Activated CD4-positive, alpha-beta T cell treated with anti-CD3 and anti-CD28 coated beads for 24 hours (primary cell): ENCODE results near the gene PATZ1.
A peak's percentile ranks its signal among the peaks of the same experiment; 100 is the strongest.
"Not testable (repeated sequence)": the region's sequence is repeated elsewhere in the genome, so short reads cannot be mapped to it uniquely, and the experiment has no call there.

Experiments
- DNase-seq, 2 donors: peaks; one replicate each; pipeline ENCODE4 v3.0.0-alpha.2; 2020; ENCODE audit warnings: low read depth in 2 of 2

PATZ1 gene

GRCh38 chr22:31343235-31344191 lies 2.6 kb downstream of the PATZ1 start:
- DNase-seq = peak in 1 of 2 donors; percentile 29

- DNase-seq = no peak
Observed at GRCh38 chr22:31342389-31343140, 3.6 kb downstream of the PATZ1 start.

DNA sequence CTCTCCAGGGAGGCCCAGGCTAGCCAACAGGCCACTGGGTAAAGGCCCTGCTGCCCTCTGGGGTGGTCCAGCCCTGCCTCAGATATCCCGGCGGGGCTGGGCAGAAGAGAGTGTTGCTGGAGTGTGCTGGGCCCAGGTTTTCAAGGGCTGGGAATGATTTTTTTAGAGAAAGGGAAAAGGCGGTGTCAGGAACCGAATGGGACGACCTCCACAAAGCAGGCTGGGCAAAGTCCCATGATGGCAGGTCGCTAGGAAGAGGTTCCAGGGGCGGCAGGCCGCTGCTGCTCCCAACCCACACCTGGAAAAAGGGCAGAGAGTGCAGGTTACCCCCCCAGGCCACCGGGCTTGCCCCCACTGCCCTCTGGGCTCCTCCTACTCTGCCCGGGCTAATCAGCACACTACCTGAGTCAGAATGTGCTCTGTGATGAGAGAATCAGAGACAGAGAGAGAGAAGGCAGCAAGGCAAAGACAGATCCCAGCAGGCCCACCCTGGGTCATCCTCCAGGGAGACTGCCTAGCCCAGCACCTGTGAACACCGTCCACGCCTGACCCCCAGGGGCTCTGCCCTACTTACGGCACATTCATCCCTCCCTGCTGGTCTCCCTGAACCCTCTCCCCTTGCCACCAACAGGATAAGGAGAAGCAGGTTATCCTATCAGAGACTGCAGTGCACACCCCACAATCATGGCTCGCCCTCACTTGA lies 4.6 kb downstream of the PATZ1 start:
- no peak for DNase-seq

DNA sequence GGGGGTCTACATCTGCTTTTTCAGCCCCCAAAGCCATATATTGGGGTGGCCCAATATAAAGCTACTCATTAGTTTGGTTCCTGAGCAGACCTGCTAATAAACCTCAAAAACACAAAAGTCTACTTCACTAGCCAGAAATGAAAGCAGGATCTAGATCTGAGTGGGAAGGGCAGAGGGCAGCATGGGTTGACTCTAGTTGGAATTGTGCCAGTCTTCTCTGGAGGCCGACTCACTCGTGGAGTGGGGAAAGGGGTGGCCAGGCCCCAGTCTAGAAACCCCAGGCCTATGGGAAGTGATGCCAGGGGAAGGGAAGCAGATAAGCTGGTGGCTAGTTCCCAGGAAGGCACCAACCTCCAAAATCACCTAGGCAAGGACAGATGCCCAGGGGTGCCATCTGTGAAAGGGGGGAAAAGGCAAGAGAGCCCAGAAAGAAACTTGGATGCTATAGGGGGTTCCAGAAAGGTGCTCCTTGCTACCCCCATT lies 5.3 kb downstream of the PATZ1 start:
- no peak for DNase-seq

- no peak for DNase-seq
Observed at GRCh38 chr22:31340360-31340759, 5.8 kb downstream of the PATZ1 start.

DNA sequence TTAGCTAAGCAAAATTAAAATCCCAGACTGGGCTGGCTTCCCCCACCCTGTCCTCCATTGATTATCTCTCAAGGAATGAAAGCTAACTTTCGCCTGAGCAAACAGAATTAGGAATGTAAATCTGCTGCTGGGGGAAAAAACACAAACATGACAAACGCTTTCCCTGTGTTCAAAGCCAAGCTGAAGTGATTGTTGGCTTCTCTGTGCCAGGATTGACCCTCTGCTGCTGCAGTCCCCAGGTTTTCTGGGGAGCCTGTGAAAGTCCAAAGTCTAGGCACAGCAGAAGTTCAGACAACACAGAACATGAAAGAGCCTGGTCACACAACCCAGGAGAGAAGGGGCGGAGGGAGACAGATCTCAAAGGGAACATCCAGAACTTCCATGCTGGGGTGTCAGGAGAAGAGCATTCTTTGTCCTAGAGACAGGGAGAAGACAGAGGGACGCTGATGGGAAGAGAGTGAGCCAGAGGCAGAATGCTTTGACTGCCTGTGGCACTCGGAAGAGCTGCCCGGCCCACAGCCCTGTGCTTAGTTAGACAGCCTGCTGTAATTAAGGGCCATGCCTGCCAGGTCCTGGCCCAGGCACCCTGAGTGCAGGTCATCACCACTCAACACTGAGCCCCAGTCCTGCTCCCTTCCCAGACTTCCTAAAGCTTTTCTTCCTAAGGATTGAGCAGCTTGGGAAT lies 6.9 kb downstream of the PATZ1 start:
- no peak for DNase-seq

GRCh38 chr22:31337178-31337577 lies 9.0 kb downstream of the PATZ1 start:
- no peak for DNase-seq

DNA sequence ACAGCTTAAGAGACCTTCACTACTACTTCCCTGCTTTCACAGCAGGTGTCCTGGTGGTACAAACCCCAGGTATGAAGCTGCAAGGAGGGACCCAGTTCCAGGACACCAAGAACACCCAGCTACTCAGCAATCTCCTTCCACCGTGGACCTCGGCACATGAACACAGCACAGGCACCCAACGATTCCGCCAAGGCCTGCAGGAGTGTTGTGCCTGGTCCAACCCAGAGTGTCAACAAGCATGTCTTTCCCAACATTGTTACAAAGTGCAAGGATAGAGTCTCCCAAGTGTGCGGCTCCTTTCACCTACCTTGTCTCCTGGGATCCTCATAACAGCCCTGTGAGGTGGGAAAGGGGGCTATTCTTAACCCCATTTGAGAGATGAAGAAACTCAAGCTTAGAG lies 11.8 kb downstream of the PATZ1 start:
- DNase-seq = no peak

GRCh38 chr22:31333641-31334040 lies 12.5 kb downstream of the PATZ1 start:
- no peak for DNase-seq

DNA sequence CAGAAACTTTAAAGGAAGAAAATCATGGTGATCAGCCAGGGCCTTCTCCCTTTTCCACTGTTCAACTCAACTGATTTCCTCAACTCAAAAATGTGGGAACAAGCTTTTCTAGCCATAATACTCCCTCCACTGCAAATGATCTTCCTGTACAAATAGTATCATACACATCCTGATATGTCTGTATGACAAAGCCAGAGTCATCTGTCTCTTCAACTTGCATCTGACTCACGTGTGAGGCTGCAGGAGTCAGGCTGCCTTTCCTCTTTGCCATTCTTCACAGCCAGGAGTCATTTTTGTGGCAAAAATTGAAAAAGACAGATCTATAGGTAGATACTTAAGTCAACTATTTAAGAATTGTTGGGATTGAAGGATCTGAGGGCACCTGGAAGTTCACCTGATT lies 13.3 kb downstream of the PATZ1 start:
- DNase-seq = no peak

DNA sequence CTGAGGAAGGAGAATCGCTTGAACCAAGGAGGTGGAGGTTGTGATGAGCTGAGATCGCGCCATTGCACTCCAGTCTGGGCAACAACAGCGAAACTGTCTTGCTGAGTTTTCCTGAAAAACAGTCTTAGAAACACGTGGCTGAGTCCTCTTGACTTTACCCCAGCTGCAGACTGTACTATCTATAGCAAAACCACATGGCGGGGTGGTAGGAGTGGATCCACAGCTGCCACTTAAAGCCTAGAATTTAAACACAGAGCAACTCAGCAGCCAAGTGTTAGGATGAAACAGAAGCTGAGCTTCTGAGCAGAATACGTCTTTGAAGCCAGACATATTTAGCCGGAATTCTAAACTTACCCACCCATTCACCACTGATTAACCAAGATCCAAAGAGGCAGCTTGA lies 14.1 kb downstream of the PATZ1 start:
- DNase-seq = no peak

DNA sequence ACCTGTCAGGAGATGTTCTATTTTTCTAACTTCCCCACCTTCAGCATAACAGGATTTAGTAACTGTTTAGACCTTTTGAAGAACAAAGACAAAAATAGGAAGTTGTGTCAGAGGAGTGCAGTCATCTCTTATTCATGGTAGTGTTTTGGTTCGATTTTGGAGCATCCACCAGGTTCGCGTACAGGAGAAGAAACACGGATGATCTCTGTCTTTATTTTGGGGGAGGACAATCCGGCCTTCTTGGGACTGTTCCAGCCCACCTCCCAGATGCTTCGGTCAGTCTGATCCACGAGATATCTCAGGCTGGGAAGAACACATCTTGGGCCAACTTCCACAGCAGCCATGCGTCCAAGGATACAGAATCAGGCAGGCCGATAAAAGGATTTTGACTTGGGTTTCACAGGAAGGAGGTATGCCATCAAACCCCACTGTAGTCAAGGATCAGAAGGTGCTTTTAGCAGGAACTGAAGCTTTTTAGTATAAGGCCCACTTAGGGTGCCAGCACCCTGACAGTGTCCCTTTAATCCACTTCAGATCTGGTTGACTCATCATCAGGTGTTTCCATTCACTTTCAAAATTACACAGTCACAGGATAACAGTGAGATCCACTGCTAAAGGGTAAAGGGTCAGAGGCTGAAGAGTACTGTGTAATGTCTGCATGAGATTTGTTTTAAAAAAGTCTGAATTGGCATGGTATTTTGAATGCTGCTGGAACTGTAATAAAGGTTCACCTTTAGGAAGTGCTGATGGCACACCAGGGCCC lies 16.5 kb downstream of the PATZ1 start:
- DNase-seq = no peak

DNA sequence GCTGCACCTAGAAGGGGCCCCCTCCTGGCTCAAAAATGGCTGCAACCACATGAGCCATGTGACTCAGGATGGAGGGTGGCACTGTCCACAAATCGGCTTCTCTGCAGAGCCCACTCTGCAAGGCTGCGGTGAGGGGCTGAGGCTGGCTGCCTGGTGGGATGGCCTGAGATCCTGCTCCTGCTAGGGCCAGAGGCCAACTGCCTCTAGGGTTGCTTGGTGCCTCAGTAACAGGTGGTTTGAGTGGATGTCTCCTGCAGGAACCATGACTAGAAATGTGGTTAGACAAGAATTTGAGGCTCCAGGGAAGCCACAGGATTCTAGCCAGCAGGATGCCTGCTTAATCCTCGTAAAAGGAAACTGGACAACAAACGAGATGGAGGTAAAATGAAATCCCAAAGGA lies 17.1 kb downstream of the PATZ1 start:
- no peak for DNase-seq

GRCh38 chr22:31328544-31328960 lies 17.6 kb downstream of the PATZ1 start:
- no peak for DNase-seq

DNA sequence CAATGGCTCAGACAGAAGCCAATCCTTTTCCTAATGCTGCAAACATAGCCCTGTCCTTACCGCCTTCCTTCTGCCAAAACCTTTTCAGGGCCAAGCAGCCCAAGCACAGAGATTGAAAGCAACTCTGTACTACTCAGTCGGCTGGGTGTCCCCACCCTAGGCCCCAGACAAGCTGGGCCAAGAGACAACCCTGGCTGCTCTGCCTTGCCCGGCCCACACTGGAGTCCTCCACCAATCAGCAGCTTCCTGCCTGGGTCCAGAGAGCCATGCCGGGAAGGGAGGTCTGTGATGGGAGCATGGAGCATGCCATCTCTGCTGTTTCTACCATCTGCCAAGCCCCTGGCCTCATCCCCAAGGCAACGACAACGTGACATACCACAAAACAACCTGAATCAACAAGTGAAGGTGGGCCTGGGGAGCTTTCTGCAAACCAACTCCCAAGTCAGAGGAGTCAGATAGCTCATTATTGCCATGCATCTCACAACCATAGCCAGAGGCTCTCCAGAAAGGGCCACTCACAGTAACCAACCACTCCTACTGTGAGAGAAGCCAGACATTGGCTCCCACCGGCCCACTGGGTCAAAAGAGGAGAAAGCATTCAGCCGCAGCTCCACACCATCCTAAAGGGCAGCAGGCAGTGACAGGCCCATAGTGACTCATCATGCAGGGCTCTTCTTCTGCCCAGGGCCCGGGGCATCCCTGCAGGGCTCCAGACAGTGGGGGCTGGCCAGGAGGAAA lies 18.2 kb downstream of the PATZ1 start:
- no peak for DNase-seq

DNA sequence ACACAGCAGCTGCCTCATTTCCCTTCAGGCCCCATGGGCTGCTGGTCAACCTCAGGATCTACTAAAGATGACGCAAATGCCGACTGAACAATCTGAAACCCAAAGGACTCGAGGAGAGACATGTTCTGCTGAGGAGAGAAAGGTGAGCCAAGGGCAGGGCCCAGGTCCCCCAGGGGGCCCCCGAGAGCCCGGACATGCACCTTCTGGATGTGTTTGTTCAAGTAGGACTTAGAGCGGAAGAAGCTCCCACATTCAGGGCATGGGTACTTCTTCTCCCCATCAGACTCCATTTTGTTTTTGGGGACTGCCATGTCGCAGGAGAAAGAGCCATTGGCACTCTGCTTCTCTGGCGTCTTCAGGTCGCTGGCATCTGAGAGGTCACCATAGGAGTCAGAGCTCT lies 19.3 kb downstream of the PATZ1 start:
- no peak for DNase-seq

- DNase-seq = no peak
Observed at GRCh38 chr22:31323578-31324550, 22.3 kb downstream of the PATZ1 start.

GRCh38 chr22:31321421-31321820 lies 24.7 kb downstream of the PATZ1 start:
- no peak for DNase-seq

DNA sequence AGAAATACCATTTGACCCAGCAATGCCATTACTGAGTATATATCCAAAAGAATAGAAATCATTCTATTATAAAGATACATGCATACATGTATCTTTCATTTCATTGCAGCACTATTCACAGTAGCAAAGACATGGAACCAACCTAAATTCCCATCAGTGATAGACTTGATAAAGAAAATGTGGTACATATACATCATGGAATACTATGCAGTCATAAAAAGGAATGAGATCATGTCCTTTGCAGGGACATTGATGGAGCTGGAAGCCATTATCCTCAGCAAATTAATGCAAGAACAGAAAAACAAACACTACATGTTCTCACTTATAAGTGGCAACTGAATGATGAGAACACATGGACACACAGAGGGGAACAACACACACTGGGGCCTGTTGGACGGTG lies 31.9 kb downstream of the PATZ1 start:
- DNase-seq = not testable (repeated sequence)
